GM12878 (cell line): ENCODE results near the gene FAM234B. TPM values are rescaled to one million over a fixed set of nuclear protein-coding genes. Genes with fewer than 3 reads are reported as not detected.

Source experiments
- ATAC-seq: fragments of 200-7000 bp; cut with Tn5 transposase; 3 replicates; pipeline ENCODE4 v1.9.1; 2020; ENCODE audit warnings: mild to moderate bottlenecking, moderate library complexity
- BruUV-seq: library from RNA; stranded (reverse); fragments of 400-500 nt; replicated peaks from 2 replicates; lab custom pipeline; 2021; lab: Mats Ljungman, UMichigan
- CTCF ChIA-PET: fragments of 300-600 bp; sonication (Branson Sonifier 250); formaldehyde crosslinking; extraction: SDS; loops from one replicate; lab custom pipeline; 2021; ENCODE audit warnings: inconsistent platforms; lab: Yijun Ruan, JAX
- POLR2A ChIA-PET: fragments of 350-600 bp; formaldehyde crosslinking; extraction: SDS; loops from one replicate; lab custom pipeline; 2021; ENCODE audit warnings: inconsistent platforms; lab: Charles Lee
- RAD21 ChIA-PET: fragments of 300-600 bp; sonication (Branson Sonifier 250); formaldehyde crosslinking; loops from one replicate; lab custom pipeline; 2023; ENCODE audit warnings: antibody characterized with exemption; ENCODE audit not compliant: unreplicated experiment; lab: Charles Lee
- SMC1A ChIA-PET: fragments of 300-600 bp; sonication (Branson Sonifier 250); formaldehyde crosslinking; loops from one replicate; lab custom pipeline; 2023; ENCODE audit not compliant: unreplicated experiment, uncharacterized antibody; lab: Charles Lee
- DNase-seq: peaks from one replicate; pipeline ENCODE4 v3.0.0-alpha.2; 2011; ENCODE audit warnings: low read depth, low spot score
- FAIRE-seq: peaks from 3 replicates; lab custom pipeline; 2011; peaks lifted over from hg19 to GRCh38; lab: Jason Lieb, UNC
- H2AFZ ChIP-seq: 2 replicates; pipeline ENCODE4 v1.6.0; 2011; ENCODE audit warnings: low read depth, low read length, control low read depth; ENCODE audit not compliant: control insufficient read depth
- H3K27ac ChIP-seq: 2 replicates; pipeline ENCODE4 v1.5.1; 2011; ENCODE audit warnings: control low read depth; ENCODE audit not compliant: control insufficient read depth, insufficient read depth
- H3K27me3 ChIP-seq, 2 experiments: replicated peaks in 1 of 2; 2 replicates each; pipeline versions ENCODE4 v1.6.0 to v1.6.1; 2011; ENCODE audit warnings: low read length in 1 of 2; ENCODE audit not compliant: control insufficient read depth in 2 of 2, insufficient read depth in 2 of 2
- H3K36me3 ChIP-seq, 2 experiments: 2 replicates each; pipeline ENCODE4 v1.5.1; 2011; ENCODE audit warnings: low read length in 1 of 2; ENCODE audit not compliant: control insufficient read depth in 2 of 2, insufficient read depth in 2 of 2
- H3K4me1 ChIP-seq: 2 replicates; pipeline ENCODE4 v1.6.1; 2011; ENCODE audit warnings: mild to moderate bottlenecking, low read length, moderate library complexity, mixed read lengths; ENCODE audit not compliant: control insufficient read depth, insufficient read depth
- H3K4me2 ChIP-seq: 2 replicates; pipeline ENCODE4 v1.6.0; 2011; ENCODE audit warnings: control low read depth; ENCODE audit not compliant: control insufficient read depth, insufficient read depth
- H3K4me3 ChIP-seq: fragments of 200-600 bp; sonication (generic); 2 replicates; pipeline ENCODE4 v1.5.1; 2016
- H3K79me2 ChIP-seq: 2 replicates; pipeline ENCODE4 v1.6.0; 2011; ENCODE audit warnings: low read length; ENCODE audit not compliant: control insufficient read depth, insufficient read depth
- H3K9ac ChIP-seq: 2 replicates; pipeline ENCODE4 v1.8.0; 2011; ENCODE audit warnings: low read length, control low read depth, mixed read lengths; ENCODE audit not compliant: control insufficient read depth, insufficient read depth
- H3K9me3 ChIP-seq: replicated peaks from 3 replicates; pipeline ENCODE4 v1.5.1; 2011; ENCODE audit warnings: mild to moderate bottlenecking, low read length; ENCODE audit not compliant: control insufficient read depth, insufficient read depth
- H4K20me1 ChIP-seq: 2 replicates; pipeline ENCODE4 v1.6.0; 2011; ENCODE audit not compliant: control insufficient read depth, insufficient read depth
- ASH2L ChIP-seq: fragments of 300-600, 200-600 bp; sonication (generic); IDR thresholded peaks from 2 replicates; pipeline ENCODE4 v1.6.1; 2017; ENCODE audit warnings: low read depth, mild to moderate bottlenecking, borderline replicate concordance
- BCL11A ChIP-seq: IDR thresholded peaks from 2 replicates; pipeline ENCODE4 v1.6.1; 2011; ENCODE audit warnings: low read depth, low read length
- BRCA1 ChIP-seq: IDR thresholded peaks from 2 replicates; pipeline ENCODE4 v1.6.1; 2011; ENCODE audit warnings: low read depth, low read length, improper control_type of control experiment
- ESRRA ChIP-seq: IDR thresholded peaks from 2 replicates; pipeline ENCODE4 v1.6.1; 2012; ENCODE audit warnings: mild to moderate bottlenecking, low read length, improper control_type of control experiment
- MAX ChIP-seq: IDR thresholded peaks from 2 replicates; pipeline ENCODE4 v1.6.1; 2012; ENCODE audit warnings: low read depth, low read length, improper control_type of control experiment
- RBBP5 ChIP-seq: fragments of 200-600 bp; sonication (generic); conservative IDR thresholded peaks from 2 replicates; pipeline ENCODE4 v1.6.1; 2016
- RCOR1 ChIP-seq: conservative IDR thresholded peaks from 2 replicates; pipeline ENCODE4 v1.6.1; 2012; ENCODE audit warnings: low read depth, low read length, improper control_type of control experiment
- SMAD1 ChIP-seq: fragments of 450-650 bp; IDR thresholded peaks from 2 replicates; pipeline ENCODE4 v1.6.1; 2018; ENCODE audit warnings: mild to moderate bottlenecking, low read depth; ENCODE audit not compliant: partially characterized antibody
- SPI1 ChIP-seq: IDR thresholded peaks from 2 replicates; pipeline ENCODE4 v1.6.1; 2011; ENCODE audit warnings: low read depth, mild to moderate bottlenecking, low read length, moderate library complexity, borderline replicate concordance; ENCODE audit not compliant: insufficient read depth
- SRF ChIP-seq, 2 experiments: IDR thresholded peaks; 2 replicates each; pipeline ENCODE4 v1.6.1; 2011; ENCODE audit warnings: low read depth in 2 of 2, low read length in 2 of 2, mild to moderate bottlenecking in 1 of 2, moderate library complexity in 1 of 2
- ZSCAN29 ChIP-seq: fragments of 450-650 bp; IDR thresholded peaks from 2 replicates; pipeline ENCODE4 v1.6.1; 2017; ENCODE audit warnings: mild to moderate bottlenecking, moderate library complexity
- ZZZ3 ChIP-seq: IDR thresholded peaks from 2 replicates; pipeline ENCODE4 v1.6.1; 2011; ENCODE audit warnings: low read depth; ENCODE audit not compliant: control insufficient read depth, insufficient read length
- WGBS: methylation state at CpG from one replicate; pipeline ENCODE4 v1.1.6; 2016; ENCODE audit warnings: low lambda C conversion rate; ENCODE audit not compliant: insufficient replicate concordance, insufficient coverage; ENCODE audit errors: missing lambda C conversion rate; 5-methylcytosine and 5-hydroxymethylcytosine counted together
- in situ Hi-C: fragments of 300-500 bp; cut with MboI; formaldehyde crosslinking; loops from 9 replicates; pipeline ENCODE4 v1.14.3; 2018; ENCODE audit warnings: mixed read lengths
- intact Hi-C: fragments of 100-400 bp; cut with micrococcal nuclease; formaldehyde crosslinking; loops from one replicate; pipeline ENCODE4 v1.14.2; 2022; ENCODE audit not compliant: unreplicated experiment
- polyA plus RNA-seq, 11 experiments: library from polyadenylated mRNA; depleted of rRNA in 4 of 11; unstranded in 6 of 11; stranded (reverse) in 5 of 11; fragments of >200 nt; fragmentation: Nextera tagmentation in 4 of 11; fragmentation: Illumina TruSeq in 1 of 11; extraction: Ambion mirVana in 4 of 11; extraction: Trizol in 1 of 11; gene quantifications; 1 replicate in 1 of 11; 2 replicates in 10 of 11; pipeline versions ENCODE4 v1.2.1 to v1.2.3, GENCODE V29; 2011 to 2016; ENCODE audit warnings: inconsistent platforms in 2 of 11, missing spikeins in 2 of 11, low read depth in 1 of 11
- total RNA-seq, 4 experiments: library from RNA; depleted of rRNA in 3 of 4; stranded (reverse); fragments of >200 nt in 3 of 4; fragmentation: Illumina TruSeq in 1 of 4; extraction: Trizol in 1 of 4; gene quantifications; 2 replicates each; pipeline versions ENCODE4 v1.2.1 to v1.2.3, GENCODE V29; 2013 to 2021
- TF ChIP-seq, protein P1 (sequence below): fragments of 450-650 bp; IDR thresholded peaks from 2 replicates; pipeline ENCODE4 v1.6.1; 2016; ENCODE audit warnings: mild to moderate bottlenecking, moderate library complexity, borderline replicate concordance
- TF ChIP-seq, protein P2 (sequence below): fragments of 450-650 bp; IDR thresholded peaks from 2 replicates; pipeline ENCODE4 v1.6.1; 2018; ENCODE audit warnings: borderline replicate concordance, mild to moderate bottlenecking; ENCODE audit not compliant: partially characterized antibody

FAM234B gene
- total and polyA plus RNA-seq, 10 of the 15 experiments (the other 5 are each of a cell fraction or from before 2014, with no cell fraction given), result 0.09 to 2.8 (median 0.18) TPM

DNA sequence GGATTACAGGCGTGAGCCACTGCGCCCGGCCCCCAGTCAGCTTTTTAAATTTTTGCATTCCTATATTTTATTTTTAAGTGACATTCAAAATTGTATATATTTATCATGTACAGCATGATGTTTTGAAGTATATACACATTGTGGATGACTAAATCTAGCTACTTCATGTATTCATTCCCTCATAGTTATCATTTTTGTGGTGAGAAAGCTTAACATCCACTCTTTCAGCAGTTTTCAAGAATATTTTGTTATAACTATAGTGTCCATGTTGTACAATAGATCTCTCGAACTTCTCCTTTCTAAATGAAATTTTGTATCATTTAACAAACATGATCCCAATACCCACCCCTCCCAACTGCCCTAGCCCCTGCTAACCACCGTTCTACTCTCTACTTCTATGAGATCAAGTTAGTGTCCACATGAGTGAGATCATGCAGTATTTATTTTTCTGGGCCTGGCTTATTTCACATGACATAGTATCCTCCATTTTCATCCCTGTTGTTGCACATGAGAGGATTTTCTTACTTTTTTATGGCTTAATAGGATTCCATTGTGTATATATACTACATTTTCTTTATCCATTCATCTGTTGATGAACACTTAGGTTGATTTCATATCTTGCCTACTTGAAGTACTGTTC lies 35.3 kb upstream of the FAM234B start (continued):
- TF ChIP-seq, protein P1, sequence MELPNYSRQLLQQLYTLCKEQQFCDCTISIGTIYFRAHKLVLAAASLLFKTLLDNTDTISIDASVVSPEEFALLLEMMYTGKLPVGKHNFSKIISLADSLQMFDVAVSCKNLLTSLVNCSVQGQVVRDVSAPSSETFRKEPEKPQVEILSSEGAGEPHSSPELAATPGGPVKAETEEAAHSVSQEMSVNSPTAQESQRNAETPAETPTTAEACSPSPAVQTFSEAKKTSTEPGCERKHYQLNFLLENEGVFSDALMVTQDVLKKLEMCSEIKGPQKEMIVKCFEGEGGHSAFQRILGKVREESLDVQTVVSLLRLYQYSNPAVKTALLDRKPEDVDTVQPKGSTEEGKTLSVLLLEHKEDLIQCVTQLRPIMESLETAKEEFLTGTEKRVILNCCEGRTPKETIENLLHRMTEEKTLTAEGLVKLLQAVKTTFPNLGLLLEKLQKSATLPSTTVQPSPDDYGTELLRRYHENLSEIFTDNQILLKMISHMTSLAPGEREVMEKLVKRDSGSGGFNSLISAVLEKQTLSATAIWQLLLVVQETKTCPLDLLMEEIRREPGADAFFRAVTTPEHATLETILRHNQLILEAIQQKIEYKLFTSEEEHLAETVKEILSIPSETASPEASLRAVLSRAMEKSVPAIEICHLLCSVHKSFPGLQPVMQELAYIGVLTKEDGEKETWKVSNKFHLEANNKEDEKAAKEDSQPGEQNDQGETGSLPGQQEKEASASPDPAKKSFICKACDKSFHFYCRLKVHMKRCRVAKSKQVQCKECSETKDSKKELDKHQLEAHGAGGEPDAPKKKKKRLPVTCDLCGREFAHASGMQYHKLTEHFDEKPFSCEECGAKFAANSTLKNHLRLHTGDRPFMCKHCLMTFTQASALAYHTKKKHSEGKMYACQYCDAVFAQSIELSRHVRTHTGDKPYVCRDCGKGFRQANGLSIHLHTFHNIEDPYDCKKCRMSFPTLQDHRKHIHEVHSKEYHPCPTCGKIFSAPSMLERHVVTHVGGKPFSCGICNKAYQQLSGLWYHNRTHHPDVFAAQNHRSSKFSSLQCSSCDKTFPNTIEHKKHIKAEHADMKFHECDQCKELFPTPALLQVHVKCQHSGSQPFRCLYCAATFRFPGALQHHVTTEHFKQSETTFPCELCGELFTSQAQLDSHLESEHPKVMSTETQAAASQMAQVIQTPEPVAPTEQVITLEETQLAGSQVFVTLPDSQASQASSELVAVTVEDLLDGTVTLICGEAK, result no peak

- ChIA-PET POLR2A (no interaction called here), CTCF (no interaction called here), RAD21 (no interaction called here), SMC1A (no interaction called here)
- Histone ChIP-seq H3K27ac (no peak overlapping the region), H3K4me1 (no peaks in the 10 kb centered on the region), H3K79me2 (no peaks in the 10 kb centered on the region), H3K36me3 (no peaks in the 10 kb centered on the region), H2AFZ (no peak overlapping the region), H3K4me2 (no peak overlapping the region), H3K9ac (no peak overlapping the region), H3K9me3 (no peaks in the 10 kb centered on the region), H3K4me3 (no peak overlapping the region), H4K20me1 (no peaks in the 10 kb centered on the region), H3K27me3 (peaks cover 0 to 2% of the 10 kb centered on the region in 2 experiments; a peak in 3 of 4 replicates)
- in situ Hi-C loops, result no loop called here
- no TSS peak for BruUV-seq
- DNase-seq (no peak), ATAC-seq (no peak), FAIRE-seq (no peak)
- WGBS, result 42% methylated on average over 6 of the region's 6 CpGs
- intact Hi-C loops, result no loop called here
- TF ChIP-seq RBBP5, result no peak
- no peak for TF ChIP-seq SRF (IDR thresholded peaks at IDR 0.05; ENCODE audit: low read depth in 2 of 2, low read length in 2 of 2)
- no peak for TF ChIP-seq ZZZ3
- TF ChIP-seq MAX, result no peak
- no peak for TF ChIP-seq BRCA1
- no peak for TF ChIP-seq ESRRA
- TF ChIP-seq SPI1, result no peak
- no peak for TF ChIP-seq SMAD1
- TF ChIP-seq ASH2L, result no peak
- TF ChIP-seq ZSCAN29, result no peak
- TF ChIP-seq, protein P2, sequence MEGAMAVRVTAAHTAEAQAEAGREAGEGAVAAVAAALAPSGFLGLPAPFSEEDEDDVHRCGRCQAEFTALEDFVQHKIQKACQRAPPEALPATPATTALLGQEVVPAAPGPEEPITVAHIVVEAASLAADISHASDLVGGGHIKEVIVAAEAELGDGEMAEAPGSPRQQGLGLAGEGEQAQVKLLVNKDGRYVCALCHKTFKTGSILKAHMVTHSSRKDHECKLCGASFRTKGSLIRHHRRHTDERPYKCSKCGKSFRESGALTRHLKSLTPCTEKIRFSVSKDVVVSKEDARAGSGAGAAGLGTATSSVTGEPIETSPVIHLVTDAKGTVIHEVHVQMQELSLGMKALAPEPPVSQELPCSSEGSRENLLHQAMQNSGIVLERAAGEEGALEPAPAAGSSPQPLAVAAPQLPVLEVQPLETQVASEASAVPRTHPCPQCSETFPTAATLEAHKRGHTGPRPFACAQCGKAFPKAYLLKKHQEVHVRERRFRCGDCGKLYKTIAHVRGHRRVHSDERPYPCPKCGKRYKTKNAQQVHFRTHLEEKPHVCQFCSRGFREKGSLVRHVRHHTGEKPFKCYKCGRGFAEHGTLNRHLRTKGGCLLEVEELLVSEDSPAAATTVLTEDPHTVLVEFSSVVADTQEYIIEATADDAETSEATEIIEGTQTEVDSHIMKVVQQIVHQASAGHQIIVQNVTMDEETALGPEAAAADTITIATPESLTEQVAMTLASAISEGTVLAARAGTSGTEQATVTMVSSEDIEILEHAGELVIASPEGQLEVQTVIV, result no peak
- TF ChIP-seq RCOR1, result no peak
- no peak for TF ChIP-seq BCL11A
Measured at GRCh38 chr12:13011098-13011497, 33.1 kb upstream of the FAM234B start.
